K562 (cell line): ENCODE data around the gene BEST2. TPM values are rescaled to one million over a fixed set of nuclear protein-coding genes. Genes with fewer than 3 reads are reported as not detected.

ENCODE experiments used
- ATF1 ChIP-seq, 2 experiments: fragments of 450-650 bp in 1 of 2; IDR thresholded peaks; 2 replicates each; pipeline ENCODE4 v1.6.1; 2016; ENCODE audit warnings: missing compliant biosample characterization in 1 of 2, missing genetic modification characterization in 1 of 2
- ATF7 ChIP-seq: fragments of 450-650 bp; IDR thresholded peaks from 2 replicates; pipeline ENCODE4 v1.7.1; 2014; ENCODE audit warnings: mild to moderate bottlenecking, moderate library complexity
- BACH1 ChIP-seq: fragments of 200-800 bp; sonication (Bioruptor generic); IDR thresholded peaks from 2 replicates; pipeline ENCODE4 v1.6.1; 2016; ENCODE audit warnings: missing genetic modification characterization, missing compliant biosample characterization
- CREM ChIP-seq: IDR thresholded peaks from 2 replicates; pipeline ENCODE4 v1.6.1; 2014; ENCODE audit warnings: antibody characterized with exemption, low read depth
- DNMT1 ChIP-seq: fragments of 450-650 bp; IDR thresholded peaks from 2 replicates; pipeline ENCODE4 v1.6.1; 2016; ENCODE audit warnings: antibody characterized with exemption, mild to moderate bottlenecking
- MEF2D ChIP-seq: conservative IDR thresholded peaks from 2 replicates; pipeline ENCODE4 v1.6.1; 2016; ENCODE audit warnings: low read depth, missing genetic modification characterization, missing compliant biosample characterization
- NFIX ChIP-seq: fragments of 250-450 bp; sonication (Bioruptor Pico); IDR thresholded peaks from 2 replicates; pipeline ENCODE4 v1.4.0; 2020; ENCODE audit warnings: low read depth, mild to moderate bottlenecking, moderate library complexity
- NUFIP1 ChIP-seq: fragments of 450-650 bp; IDR thresholded peaks from 2 replicates; pipeline ENCODE4 v1.6.1; 2018; ENCODE audit not compliant: partially characterized antibody
- SREBF2 ChIP-seq: sonication (generic); formaldehyde crosslinking; IDR thresholded peaks from 2 replicates; pipeline ENCODE4 v1.4.0; 2020; ENCODE audit warnings: mild to moderate bottlenecking, missing genetic modification reagents
- U2AF2 ChIP-seq: fragments of 200-400 bp; formaldehyde crosslinking; optimal IDR thresholded peaks from 2 replicates; pipeline ENCODE3; 2017; ENCODE audit warnings: low read depth, mild to moderate bottlenecking, low read length
- ZNF175 ChIP-seq: fragments of 200-800 bp; sonication (Bioruptor generic); IDR thresholded peaks from 2 replicates; pipeline ENCODE4 v1.6.1; 2016; ENCODE audit warnings: low read depth, mild to moderate bottlenecking, missing genetic modification characterization, missing compliant biosample characterization
- ZNF384 ChIP-seq: IDR thresholded peaks from 2 replicates; pipeline ENCODE4 v1.6.1; 2012; ENCODE audit warnings: low read depth, low read length, improper control_type of control experiment
- ZNF436 ChIP-seq: fragments of 250-450, 450-650 bp; sonication (Bioruptor Pico); formaldehyde crosslinking; IDR thresholded peaks from 2 replicates; pipeline ENCODE4 v1.7.0; 2020; ENCODE audit warnings: mild to moderate bottlenecking
- polyA plus RNA-seq, 8 experiments: library from polyadenylated mRNA; depleted of rRNA in 4 of 8; stranded (reverse) in 5 of 8; unstranded in 3 of 8; fragments of >200 nt; fragmentation: Nextera tagmentation in 2 of 8; fragmentation: Illumina TruSeq in 1 of 8; extraction: Ambion mirVana in 2 of 8; extraction: Trizol in 1 of 8; gene quantifications; 2 replicates each; pipeline versions ENCODE4 v1.2.1 to v1.2.3, GENCODE V29; 2011 to 2014; ENCODE audit warnings: inconsistent platforms in 1 of 8, missing spikeins in 1 of 8
- total RNA-seq, 7 experiments: library from RNA; depleted of rRNA in 6 of 7; stranded (reverse); fragments of >200 nt in 6 of 7; fragmentation: Illumina TruSeq in 2 of 7; extraction: Trizol in 2 of 7; gene quantifications; 2 replicates each; pipeline versions ENCODE4 v1.2.1 to v1.2.3, GENCODE V29; 2011 to 2021; ENCODE audit warnings: low replicate concordance in 1 of 7
- TF ChIP-seq, protein P1 (sequence below): sonication (generic); formaldehyde crosslinking; IDR thresholded peaks from 2 replicates; pipeline ENCODE4 v1.8.0; 2022; ENCODE audit warnings: mild to moderate bottlenecking, missing genetic modification reagents
- TF ChIP-seq, protein P2 (sequence below), 3 experiments: fragments of 200-800 bp in 1 of 3; sonication (Bioruptor generic) in 1 of 3; sonication (generic) in 1 of 3; formaldehyde crosslinking in 1 of 3; IDR thresholded peaks; 2 replicates each; pipeline versions ENCODE4 v1.6.1 to v1.8.0; 2016 to 2022; ENCODE audit warnings: mild to moderate bottlenecking in 2 of 3, missing compliant biosample characterization in 2 of 3, missing genetic modification characterization in 2 of 3, missing genetic modification reagents in 1 of 3
- TF ChIP-seq, protein P3 (sequence below): sonication (generic); formaldehyde crosslinking; IDR thresholded peaks from 2 replicates; pipeline ENCODE4 v1.4.0; 2020; ENCODE audit warnings: mild to moderate bottlenecking, missing genetic modification reagents
- TF ChIP-seq, protein P4 (sequence below): IDR thresholded peaks from 2 replicates; pipeline ENCODE4 v1.6.1; 2012; ENCODE audit warnings: low read depth, low read length, improper control_type of control experiment, borderline replicate concordance

Gene BEST2
- total and polyA plus RNA-seq, 9 of the 15 experiments (the other 6 are each of a cell fraction or from before 2014, with no cell fraction given) = not detected

DNA sequence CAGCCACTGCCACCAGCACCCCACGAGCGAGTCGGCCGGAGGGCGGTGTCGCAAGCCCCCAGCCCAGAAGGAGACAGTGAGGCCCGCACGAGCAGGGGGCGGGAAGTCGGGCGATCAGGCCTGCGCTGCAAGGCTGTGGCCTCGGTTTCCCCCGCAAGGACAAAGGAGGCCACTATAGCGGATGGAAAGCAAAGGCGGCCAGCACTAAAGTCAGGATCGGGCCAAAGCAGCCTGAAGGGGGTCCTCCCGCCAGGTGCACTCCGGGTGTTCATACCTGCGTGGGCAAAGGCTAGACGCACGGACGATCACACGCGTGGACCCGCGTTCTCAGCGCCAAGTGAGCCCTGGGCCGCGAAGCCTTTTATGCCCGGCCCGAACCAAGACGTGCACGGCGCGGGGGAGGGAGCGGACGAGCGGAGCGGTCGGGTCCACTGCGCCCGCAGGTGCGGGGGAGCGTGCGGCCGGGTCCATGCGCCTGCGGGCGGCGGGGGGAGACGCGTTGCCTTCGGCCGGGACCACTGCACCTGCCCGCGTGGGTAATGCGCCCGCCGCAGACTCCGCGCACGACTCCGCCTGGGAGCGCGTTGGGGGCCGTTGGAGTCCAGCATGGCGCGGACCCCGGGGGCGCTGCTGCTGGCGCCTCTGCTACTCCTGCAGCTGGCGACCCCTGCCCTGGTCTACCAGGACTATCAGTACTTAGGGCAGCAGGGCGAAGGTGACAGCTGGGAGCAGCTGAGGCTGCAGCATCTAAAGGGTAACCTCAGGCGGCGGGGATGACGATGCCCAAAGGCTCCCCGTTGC, 50.1 kb downstream of the BEST2 start, which contains the start of the genes PRDX2 and THSD8 (continued):
- TF ChIP-seq DNMT1 (no peak), ZNF384 (peak; percentile 21; the same call in 1 of the 2 replicates), CREM (peak; percentile 77; the same call in 1 of the 2 replicates), MEF2D (tag) (no peak), ATF7 (peak; percentile 100), NUFIP1 (peak; percentile 73), BACH1 (tag) (no peak), ATF1 (CRISPR knock-in tag; IDR thresholded peaks at IDR 0.05) (no peak), ATF1 (tag; IDR thresholded peaks at IDR 0.05) (peak; percentile 88), U2AF2 (no peak), ZNF175 (no peak), SREBF2 (CRISPR knock-in tag) (no peak), ZNF436 (CRISPR knock-in tag) (no peak), NFIX (no peak)
- TF ChIP-seq, protein P1, sequence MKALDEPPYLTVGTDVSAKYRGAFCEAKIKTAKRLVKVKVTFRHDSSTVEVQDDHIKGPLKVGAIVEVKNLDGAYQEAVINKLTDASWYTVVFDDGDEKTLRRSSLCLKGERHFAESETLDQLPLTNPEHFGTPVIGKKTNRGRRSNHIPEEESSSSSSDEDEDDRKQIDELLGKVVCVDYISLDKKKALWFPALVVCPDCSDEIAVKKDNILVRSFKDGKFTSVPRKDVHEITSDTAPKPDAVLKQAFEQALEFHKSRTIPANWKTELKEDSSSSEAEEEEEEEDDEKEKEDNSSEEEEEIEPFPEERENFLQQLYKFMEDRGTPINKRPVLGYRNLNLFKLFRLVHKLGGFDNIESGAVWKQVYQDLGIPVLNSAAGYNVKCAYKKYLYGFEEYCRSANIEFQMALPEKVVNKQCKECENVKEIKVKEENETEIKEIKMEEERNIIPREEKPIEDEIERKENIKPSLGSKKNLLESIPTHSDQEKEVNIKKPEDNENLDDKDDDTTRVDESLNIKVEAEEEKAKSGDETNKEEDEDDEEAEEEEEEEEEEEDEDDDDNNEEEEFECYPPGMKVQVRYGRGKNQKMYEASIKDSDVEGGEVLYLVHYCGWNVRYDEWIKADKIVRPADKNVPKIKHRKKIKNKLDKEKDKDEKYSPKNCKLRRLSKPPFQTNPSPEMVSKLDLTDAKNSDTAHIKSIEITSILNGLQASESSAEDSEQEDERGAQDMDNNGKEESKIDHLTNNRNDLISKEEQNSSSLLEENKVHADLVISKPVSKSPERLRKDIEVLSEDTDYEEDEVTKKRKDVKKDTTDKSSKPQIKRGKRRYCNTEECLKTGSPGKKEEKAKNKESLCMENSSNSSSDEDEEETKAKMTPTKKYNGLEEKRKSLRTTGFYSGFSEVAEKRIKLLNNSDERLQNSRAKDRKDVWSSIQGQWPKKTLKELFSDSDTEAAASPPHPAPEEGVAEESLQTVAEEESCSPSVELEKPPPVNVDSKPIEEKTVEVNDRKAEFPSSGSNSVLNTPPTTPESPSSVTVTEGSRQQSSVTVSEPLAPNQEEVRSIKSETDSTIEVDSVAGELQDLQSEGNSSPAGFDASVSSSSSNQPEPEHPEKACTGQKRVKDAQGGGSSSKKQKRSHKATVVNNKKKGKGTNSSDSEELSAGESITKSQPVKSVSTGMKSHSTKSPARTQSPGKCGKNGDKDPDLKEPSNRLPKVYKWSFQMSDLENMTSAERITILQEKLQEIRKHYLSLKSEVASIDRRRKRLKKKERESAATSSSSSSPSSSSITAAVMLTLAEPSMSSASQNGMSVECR (CRISPR knock-in tag) = peak; percentile 45; the same call in 1 of the 2 replicates
- TF ChIP-seq, protein P2, sequence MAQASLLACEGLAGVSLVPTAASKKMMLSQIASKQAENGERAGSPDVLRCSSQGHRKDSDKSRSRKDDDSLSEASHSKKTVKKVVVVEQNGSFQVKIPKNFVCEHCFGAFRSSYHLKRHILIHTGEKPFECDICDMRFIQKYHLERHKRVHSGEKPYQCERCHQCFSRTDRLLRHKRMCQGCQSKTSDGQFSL (CRISPR knock-in tag; IDR thresholded peaks at IDR 0.05) = peak; percentile 34; the same call in 1 of the 2 replicates
- TF ChIP-seq, protein P2 (tag; IDR thresholded peaks at IDR 0.05) = no peak
- TF ChIP-seq, protein P3, sequence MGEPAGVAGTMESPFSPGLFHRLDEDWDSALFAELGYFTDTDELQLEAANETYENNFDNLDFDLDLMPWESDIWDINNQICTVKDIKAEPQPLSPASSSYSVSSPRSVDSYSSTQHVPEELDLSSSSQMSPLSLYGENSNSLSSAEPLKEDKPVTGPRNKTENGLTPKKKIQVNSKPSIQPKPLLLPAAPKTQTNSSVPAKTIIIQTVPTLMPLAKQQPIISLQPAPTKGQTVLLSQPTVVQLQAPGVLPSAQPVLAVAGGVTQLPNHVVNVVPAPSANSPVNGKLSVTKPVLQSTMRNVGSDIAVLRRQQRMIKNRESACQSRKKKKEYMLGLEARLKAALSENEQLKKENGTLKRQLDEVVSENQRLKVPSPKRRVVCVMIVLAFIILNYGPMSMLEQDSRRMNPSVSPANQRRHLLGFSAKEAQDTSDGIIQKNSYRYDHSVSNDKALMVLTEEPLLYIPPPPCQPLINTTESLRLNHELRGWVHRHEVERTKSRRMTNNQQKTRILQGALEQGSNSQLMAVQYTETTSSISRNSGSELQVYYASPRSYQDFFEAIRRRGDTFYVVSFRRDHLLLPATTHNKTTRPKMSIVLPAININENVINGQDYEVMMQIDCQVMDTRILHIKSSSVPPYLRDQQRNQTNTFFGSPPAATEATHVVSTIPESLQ = 0 out of 2 replicates have a peak, but pooled peaks have one; percentile 13
- TF ChIP-seq, protein P4, sequence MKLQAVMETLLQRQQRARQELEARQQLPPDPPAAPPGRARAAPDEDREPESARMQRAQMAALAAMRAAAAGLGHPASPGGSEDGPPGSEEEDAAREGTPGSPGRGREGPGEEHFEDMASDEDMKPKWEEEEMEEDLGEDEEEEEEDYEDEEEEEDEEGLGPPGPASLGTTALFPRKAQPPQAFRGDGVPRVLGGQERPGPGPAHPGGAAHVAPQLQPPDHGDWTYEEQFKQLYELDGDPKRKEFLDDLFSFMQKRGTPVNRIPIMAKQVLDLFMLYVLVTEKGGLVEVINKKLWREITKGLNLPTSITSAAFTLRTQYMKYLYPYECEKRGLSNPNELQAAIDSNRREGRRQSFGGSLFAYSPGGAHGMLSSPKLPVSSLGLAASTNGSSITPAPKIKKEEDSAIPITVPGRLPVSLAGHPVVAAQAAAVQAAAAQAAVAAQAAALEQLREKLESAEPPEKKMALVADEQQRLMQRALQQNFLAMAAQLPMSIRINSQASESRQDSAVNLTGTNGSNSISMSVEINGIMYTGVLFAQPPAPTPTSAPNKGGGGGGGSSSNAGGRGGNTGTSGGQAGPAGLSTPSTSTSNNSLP = peak; percentile 59; the same call in 1 of the 2 replicates
